Cardiac muscle cell (in vitro differentiated cells and primary cell): Measurements from ENCODE around the gene LCE1F. TPM values are rescaled to one million over a fixed set of nuclear protein-coding genes. Genes with fewer than 3 reads are reported as not detected.

Source experiments
- DNase-seq, 2 donors: peaks; one replicate each; pipeline versions ENCODE4 v3.0.0 to v3.0.0-alpha.2; 2010 to 2017; ENCODE audit warnings: low read depth in 1 of 2, low spot score in 1 of 2
- H3K27ac ChIP-seq: fragments of 200-600 bp; sonication (generic); 2 replicates; pipeline ENCODE4 v1.5.1; 2016
- H3K27me3 ChIP-seq: fragments of 200-600 bp; sonication (generic); 2 replicates; pipeline ENCODE4 v1.6.0; 2016; ENCODE audit warnings: control low read depth
- H3K36me3 ChIP-seq: fragments of 200-600 bp; sonication (generic); 2 replicates; pipeline ENCODE4 v1.5.1; 2016; ENCODE audit warnings: control low read depth
- H3K4me1 ChIP-seq: fragments of 200-600 bp; sonication (generic); 2 replicates; pipeline ENCODE4 v1.8.1; 2017; ENCODE audit warnings: low read depth, mild to moderate bottlenecking, mixed run types
- H3K4me3 ChIP-seq: fragments of 200-600 bp; sonication (generic); 2 replicates; pipeline ENCODE4 v1.5.1; 2016; ENCODE audit warnings: mild to moderate bottlenecking
- H3K9me3 ChIP-seq: fragments of 200-600 bp; sonication (generic); 2 replicates; pipeline ENCODE4 v1.5.1; 2017; ENCODE audit warnings: low read depth, mild to moderate bottlenecking, control low read depth
- CTCF ChIP-seq: IDR thresholded peaks from 2 replicates; pipeline ENCODE4 v1.5.1; 2012; ENCODE audit warnings: low read depth, mild to moderate bottlenecking, low read length
- polyA plus RNA-seq: library from polyadenylated mRNA; unstranded; fragments of >200 nt; fragmentation: Nextera tagmentation; extraction: Ambion mirVana; gene quantifications from 2 replicates; pipeline ENCODE4 v1.2.1, GENCODE V29; 2016
- total RNA-seq: library from RNA; depleted of rRNA; stranded (reverse); fragments of >200 nt; gene quantifications from 2 replicates; pipeline ENCODE4 v1.2.3, GENCODE V29; 2016

LCE1F gene
- total RNA-seq (not detected in 2 replicates), polyA plus RNA-seq (not detected in 2 replicates)

GRCh38 chr1:152774875-152775274 is at the start of gene LCE1F:
LCE1F (plus strand) TSS chr1:152775140; CDS start chr1:152776372, 1,232 bp downstream.
- H3K36me3 ChIP-seq, result no peaks in the 10 kb centered on the region
- no peaks in the 10 kb centered on the region for H3K4me1 ChIP-seq
- no peak for DNase-seq
- H3K9me3 ChIP-seq, result peaks cover 4% of the 10 kb centered on the region
- no peak within 1 kb of the TSS for H3K4me3 ChIP-seq
- H3K27me3 ChIP-seq, result no peaks in the 10 kb centered on the region
- no peak for TF ChIP-seq CTCF
- no peak within 1 kb of the TSS for H3K27ac ChIP-seq

GRCh38 chr1:152725261-152725660 is 49.7 kb upstream of the LCE1F start:
- no peak for TF ChIP-seq CTCF
- Histone ChIP-seq H3K4me3 (no peak overlapping the region), H3K4me1 (no peaks in the 10 kb centered on the region), H3K36me3 (no peaks in the 10 kb centered on the region), H3K27ac (no peak overlapping the region), H3K9me3 (no peaks in the 10 kb centered on the region), H3K27me3 (no peaks in the 10 kb centered on the region)
- no peak for DNase-seq

GRCh38 chr1:152728986-152729385 is 46.0 kb upstream of the LCE1F start:
- no peak for TF ChIP-seq CTCF
- Histone ChIP-seq H3K27me3 (no peaks in the 10 kb centered on the region), H3K4me1 (no peaks in the 10 kb centered on the region), H3K36me3 (no peaks in the 10 kb centered on the region), H3K9me3 (no peaks in the 10 kb centered on the region), H3K27ac (no peak overlapping the region), H3K4me3 (no peak overlapping the region)
- DNase-seq, result no peak

- Histone ChIP-seq H3K27me3 (no peaks in the 10 kb centered on the region), H3K27ac (no peak overlapping the region), H3K4me3 (no peak overlapping the region), H3K36me3 (no peaks in the 10 kb centered on the region), H3K9me3 (no peaks in the 10 kb centered on the region), H3K4me1 (no peaks in the 10 kb centered on the region)
- TF ChIP-seq CTCF, result no peak
- no peak for DNase-seq
These were observed 39.3 kb upstream of the LCE1F start for GRCh38 chr1:152735648-152736047.

GRCh38 chr1:152737997-152738396 is 36.9 kb upstream of the LCE1F start:
- Histone ChIP-seq H3K4me1 (no peaks in the 10 kb centered on the region), H3K27ac (no peak overlapping the region), H3K9me3 (no peaks in the 10 kb centered on the region), H3K4me3 (no peak overlapping the region), H3K27me3 (no peaks in the 10 kb centered on the region), H3K36me3 (no peaks in the 10 kb centered on the region)
- TF ChIP-seq CTCF, result no peak
- no peak for DNase-seq

- Histone ChIP-seq H3K4me1 (no peaks in the 10 kb centered on the region), H3K36me3 (no peaks in the 10 kb centered on the region), H3K27me3 (no peaks in the 10 kb centered on the region), H3K27ac (no peak overlapping the region), H3K9me3 (no peaks in the 10 kb centered on the region), H3K4me3 (no peak overlapping the region)
- no peak for TF ChIP-seq CTCF
- DNase-seq, result no peak
These were observed 35.1 kb upstream of the LCE1F start for GRCh38 chr1:152739841-152740240.
